ENCODE results near the gene NAGPA. TPM values are rescaled to one million over a fixed set of nuclear protein-coding genes. Genes with fewer than 3 reads are reported as not detected.

Gene NAGPA
- total and polyA plus RNA-seq, 2 experiments from 2014 or later: 6.3 to 20.7 TPM

DNA sequence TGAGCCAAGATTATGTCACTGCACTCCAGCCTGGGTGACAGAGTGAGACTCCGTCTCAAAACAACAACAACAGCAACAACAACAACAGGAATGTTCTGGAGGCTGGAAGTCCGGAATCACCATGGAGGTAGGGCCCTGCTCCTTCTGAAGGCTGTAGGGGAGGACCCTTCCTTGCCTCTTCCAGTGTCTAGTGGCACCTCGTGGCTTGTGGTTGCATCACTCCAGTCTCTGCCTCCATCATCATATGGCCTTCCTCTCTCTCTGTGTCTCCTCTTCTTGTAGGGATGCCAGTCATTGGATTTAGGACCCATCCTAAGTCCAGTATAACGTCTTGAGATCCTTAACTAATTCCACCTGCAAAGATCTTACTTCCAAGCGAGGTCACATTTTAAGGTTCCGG is 14.0 kb downstream of the NAGPA start:
- Histone ChIP-seq H3F3A (replicated peaks; ENCODE audit: low read depth) (no peaks in the 10 kb centered on the region), H3K9me2 (ENCODE audit: insufficient read depth) (no peaks in the 10 kb centered on the region), H3K27ac (ENCODE audit: low read depth) (no peak overlapping the region), H2AFZ (no peak overlapping the region), H3K79me2 (replicated peaks; ENCODE audit: insufficient read depth) (no peaks in the 10 kb centered on the region), H3K4me2 (no peak overlapping the region), H3K36me3 (ENCODE audit: insufficient read depth) (no peaks in the 10 kb centered on the region), H3K4me3 (no peak overlapping the region), H4K20me1 (replicated peaks; ENCODE audit: insufficient read depth) (no peaks in the 10 kb centered on the region), H3K27me3 (ENCODE audit: insufficient read depth) (no peaks in the 10 kb centered on the region), H3K4me1 (ENCODE audit: insufficient read depth) (no peaks in the 10 kb centered on the region)
- peaks cover 3% of the 10 kb centered on the region for H3K27me3 Mint-ChIP-seq (ENCODE audit: insufficient read depth, low read depth, poor library complexity)
- H3K9me3 Mint-ChIP-seq: no peaks in the 10 kb centered on the region
- ATAC-seq: no peak
- no peak overlapping the region for H3K27ac Mint-ChIP-seq
- H3K4me1 Mint-ChIP-seq: peaks cover 4% of the 10 kb centered on the region; the same call in 1 of the 3 replicates
- no peaks in the 10 kb centered on the region for H3K36me3 Mint-ChIP-seq (ENCODE audit: low read depth)
- no peak for DNase-seq (ENCODE audit: low spot score)
- H3K4me3 Mint-ChIP-seq: no peak overlapping the region
- TF ChIP-seq EZH2phosphoT487 (IDR thresholded peaks at IDR 0.05; ENCODE audit: unreplicated experiment) (no peak), ZNF331 (CRISPR knock-in tag; IDR thresholded peaks at IDR 0.05; ENCODE audit: low read depth) (no peak), EZH2 (IDR thresholded peaks at IDR 0.05; ENCODE audit: low read depth, unreplicated experiment) (no peak), ZNF114 (CRISPR knock-in tag; IDR thresholded peaks at IDR 0.05) (no peak), JUNB (IDR thresholded peaks at IDR 0.05; ENCODE audit: unreplicated experiment) (no peak), CREB1 (CRISPR knock-in tag; IDR thresholded peaks at IDR 0.05; ENCODE audit: low read depth) (no peak), NANOG (IDR thresholded peaks at IDR 0.05; ENCODE audit: borderline replicate concordance) (no peak), POLR2AphosphoS5 (IDR thresholded peaks at IDR 0.05; ENCODE audit: low read depth) (no peak), STAT1 (IDR thresholded peaks at IDR 0.05; ENCODE audit: unreplicated experiment) (no peak)
- TF ChIP-seq, protein P1, sequence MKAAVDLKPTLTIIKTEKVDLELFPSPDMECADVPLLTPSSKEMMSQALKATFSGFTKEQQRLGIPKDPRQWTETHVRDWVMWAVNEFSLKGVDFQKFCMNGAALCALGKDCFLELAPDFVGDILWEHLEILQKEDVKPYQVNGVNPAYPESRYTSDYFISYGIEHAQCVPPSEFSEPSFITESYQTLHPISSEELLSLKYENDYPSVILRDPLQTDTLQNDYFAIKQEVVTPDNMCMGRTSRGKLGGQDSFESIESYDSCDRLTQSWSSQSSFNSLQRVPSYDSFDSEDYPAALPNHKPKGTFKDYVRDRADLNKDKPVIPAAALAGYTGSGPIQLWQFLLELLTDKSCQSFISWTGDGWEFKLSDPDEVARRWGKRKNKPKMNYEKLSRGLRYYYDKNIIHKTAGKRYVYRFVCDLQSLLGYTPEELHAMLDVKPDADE (IDR thresholded peaks at IDR 0.05): no peak
- TF ChIP-seq, protein P2, sequence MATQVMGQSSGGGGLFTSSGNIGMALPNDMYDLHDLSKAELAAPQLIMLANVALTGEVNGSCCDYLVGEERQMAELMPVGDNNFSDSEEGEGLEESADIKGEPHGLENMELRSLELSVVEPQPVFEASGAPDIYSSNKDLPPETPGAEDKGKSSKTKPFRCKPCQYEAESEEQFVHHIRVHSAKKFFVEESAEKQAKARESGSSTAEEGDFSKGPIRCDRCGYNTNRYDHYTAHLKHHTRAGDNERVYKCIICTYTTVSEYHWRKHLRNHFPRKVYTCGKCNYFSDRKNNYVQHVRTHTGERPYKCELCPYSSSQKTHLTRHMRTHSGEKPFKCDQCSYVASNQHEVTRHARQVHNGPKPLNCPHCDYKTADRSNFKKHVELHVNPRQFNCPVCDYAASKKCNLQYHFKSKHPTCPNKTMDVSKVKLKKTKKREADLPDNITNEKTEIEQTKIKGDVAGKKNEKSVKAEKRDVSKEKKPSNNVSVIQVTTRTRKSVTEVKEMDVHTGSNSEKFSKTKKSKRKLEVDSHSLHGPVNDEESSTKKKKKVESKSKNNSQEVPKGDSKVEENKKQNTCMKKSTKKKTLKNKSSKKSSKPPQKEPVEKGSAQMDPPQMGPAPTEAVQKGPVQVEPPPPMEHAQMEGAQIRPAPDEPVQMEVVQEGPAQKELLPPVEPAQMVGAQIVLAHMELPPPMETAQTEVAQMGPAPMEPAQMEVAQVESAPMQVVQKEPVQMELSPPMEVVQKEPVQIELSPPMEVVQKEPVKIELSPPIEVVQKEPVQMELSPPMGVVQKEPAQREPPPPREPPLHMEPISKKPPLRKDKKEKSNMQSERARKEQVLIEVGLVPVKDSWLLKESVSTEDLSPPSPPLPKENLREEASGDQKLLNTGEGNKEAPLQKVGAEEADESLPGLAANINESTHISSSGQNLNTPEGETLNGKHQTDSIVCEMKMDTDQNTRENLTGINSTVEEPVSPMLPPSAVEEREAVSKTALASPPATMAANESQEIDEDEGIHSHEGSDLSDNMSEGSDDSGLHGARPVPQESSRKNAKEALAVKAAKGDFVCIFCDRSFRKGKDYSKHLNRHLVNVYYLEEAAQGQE (IDR thresholded peaks at IDR 0.05; ENCODE audit: unreplicated experiment): no peak
- TF ChIP-seq, protein P3, sequence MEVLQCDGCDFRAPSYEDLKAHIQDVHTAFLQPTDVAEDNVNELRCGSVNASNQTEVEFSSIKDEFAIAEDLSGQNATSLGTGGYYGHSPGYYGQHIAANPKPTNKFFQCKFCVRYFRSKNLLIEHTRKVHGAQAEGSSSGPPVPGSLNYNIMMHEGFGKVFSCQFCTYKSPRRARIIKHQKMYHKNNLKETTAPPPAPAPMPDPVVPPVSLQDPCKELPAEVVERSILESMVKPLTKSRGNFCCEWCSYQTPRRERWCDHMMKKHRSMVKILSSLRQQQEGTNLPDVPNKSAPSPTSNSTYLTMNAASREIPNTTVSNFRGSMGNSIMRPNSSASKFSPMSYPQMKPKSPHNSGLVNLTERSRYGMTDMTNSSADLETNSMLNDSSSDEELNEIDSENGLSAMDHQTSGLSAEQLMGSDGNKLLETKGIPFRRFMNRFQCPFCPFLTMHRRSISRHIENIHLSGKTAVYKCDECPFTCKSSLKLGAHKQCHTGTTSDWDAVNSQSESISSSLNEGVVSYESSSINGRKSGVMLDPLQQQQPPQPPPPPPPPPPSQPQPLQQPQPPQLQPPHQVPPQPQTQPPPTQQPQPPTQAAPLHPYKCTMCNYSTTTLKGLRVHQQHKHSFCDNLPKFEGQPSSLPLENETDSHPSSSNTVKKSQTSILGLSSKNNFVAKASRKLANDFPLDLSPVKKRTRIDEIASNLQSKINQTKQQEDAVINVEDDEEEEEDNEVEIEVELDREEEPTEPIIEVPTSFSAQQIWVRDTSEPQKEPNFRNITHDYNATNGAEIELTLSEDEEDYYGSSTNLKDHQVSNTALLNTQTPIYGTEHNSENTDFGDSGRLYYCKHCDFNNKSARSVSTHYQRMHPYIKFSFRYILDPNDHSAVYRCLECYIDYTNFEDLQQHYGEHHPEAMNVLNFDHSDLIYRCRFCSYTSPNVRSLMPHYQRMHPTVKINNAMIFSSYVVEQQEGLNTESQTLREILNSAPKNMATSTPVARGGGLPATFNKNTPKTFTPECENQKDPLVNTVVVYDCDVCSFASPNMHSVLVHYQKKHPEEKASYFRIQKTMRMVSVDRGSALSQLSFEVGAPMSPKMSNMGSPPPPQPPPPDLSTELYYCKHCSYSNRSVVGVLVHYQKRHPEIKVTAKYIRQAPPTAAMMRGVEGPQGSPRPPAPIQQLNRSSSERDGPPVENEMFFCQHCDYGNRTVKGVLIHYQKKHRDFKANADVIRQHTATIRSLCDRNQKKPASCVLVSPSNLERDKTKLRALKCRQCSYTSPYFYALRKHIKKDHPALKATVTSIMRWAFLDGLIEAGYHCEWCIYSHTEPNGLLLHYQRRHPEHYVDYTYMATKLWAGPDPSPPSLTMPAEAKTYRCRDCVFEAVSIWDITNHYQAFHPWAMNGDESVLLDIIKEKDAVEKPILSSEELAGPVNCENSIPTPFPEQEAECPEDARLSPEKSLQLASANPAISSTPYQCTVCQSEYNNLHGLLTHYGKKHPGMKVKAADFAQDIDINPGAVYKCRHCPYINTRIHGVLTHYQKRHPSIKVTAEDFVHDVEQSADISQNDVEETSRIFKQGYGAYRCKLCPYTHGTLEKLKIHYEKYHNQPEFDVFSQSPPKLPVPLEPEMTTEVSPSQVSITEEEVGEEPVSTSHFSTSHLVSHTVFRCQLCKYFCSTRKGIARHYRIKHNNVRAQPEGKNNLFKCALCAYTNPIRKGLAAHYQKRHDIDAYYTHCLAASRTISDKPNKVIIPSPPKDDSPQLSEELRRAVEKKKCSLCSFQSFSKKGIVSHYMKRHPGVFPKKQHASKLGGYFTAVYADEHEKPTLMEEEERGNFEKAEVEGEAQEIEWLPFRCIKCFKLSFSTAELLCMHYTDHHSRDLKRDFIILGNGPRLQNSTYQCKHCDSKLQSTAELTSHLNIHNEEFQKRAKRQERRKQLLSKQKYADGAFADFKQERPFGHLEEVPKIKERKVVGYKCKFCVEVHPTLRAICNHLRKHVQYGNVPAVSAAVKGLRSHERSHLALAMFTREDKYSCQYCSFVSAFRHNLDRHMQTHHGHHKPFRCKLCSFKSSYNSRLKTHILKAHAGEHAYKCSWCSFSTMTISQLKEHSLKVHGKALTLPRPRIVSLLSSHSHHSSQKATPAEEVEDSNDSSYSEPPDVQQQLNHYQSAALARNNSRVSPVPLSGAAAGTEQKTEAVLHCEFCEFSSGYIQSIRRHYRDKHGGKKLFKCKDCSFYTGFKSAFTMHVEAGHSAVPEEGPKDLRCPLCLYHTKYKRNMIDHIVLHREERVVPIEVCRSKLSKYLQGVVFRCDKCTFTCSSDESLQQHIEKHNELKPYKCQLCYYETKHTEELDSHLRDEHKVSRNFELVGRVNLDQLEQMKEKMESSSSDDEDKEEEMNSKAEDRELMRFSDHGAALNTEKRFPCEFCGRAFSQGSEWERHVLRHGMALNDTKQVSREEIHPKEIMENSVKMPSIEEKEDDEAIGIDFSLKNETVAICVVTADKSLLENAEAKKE (CRISPR knock-in tag; IDR thresholded peaks at IDR 0.05): no peak
- TF ChIP-seq, protein P4, sequence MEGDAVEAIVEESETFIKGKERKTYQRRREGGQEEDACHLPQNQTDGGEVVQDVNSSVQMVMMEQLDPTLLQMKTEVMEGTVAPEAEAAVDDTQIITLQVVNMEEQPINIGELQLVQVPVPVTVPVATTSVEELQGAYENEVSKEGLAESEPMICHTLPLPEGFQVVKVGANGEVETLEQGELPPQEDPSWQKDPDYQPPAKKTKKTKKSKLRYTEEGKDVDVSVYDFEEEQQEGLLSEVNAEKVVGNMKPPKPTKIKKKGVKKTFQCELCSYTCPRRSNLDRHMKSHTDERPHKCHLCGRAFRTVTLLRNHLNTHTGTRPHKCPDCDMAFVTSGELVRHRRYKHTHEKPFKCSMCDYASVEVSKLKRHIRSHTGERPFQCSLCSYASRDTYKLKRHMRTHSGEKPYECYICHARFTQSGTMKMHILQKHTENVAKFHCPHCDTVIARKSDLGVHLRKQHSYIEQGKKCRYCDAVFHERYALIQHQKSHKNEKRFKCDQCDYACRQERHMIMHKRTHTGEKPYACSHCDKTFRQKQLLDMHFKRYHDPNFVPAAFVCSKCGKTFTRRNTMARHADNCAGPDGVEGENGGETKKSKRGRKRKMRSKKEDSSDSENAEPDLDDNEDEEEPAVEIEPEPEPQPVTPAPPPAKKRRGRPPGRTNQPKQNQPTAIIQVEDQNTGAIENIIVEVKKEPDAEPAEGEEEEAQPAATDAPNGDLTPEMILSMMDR (conservative IDR thresholded peaks at IDR 0.05; ENCODE audit: low read depth in 2 of 2): no peak
